Lower leg skin (tissue), 3 donors: ENCODE results near the gene PER3.

Source experiments
- CTCF ChIP-seq, 3 donors: fragments of 450-650 bp; IDR thresholded peaks; one replicate each; pipeline ENCODE4 v1.5.1; 2016; ENCODE audit warnings: antibody characterized with exemption in 3 of 3, mild to moderate bottlenecking in 3 of 3, moderate library complexity in 2 of 3
- POLR2A ChIP-seq, 2 donors: fragments of 450-650 bp; IDR thresholded peaks; one replicate each; pipeline ENCODE4 v1.6.1; 2016 to 2017; ENCODE audit warnings: antibody characterized with exemption in 2 of 2, mild to moderate bottlenecking in 1 of 2, moderate library complexity in 1 of 2

GRCh38 chr1:7857000-7857399, 72.9 kb downstream of the PER3 start:
- TF ChIP-seq POLR2A (IDR thresholded peaks at IDR 0.05): no peak
- no peak for TF ChIP-seq CTCF (IDR thresholded peaks at IDR 0.05)
